Measurements from ENCODE around the gene NFKBIE. TPM values are rescaled to one million over a fixed set of nuclear protein-coding genes. Genes with fewer than 3 reads are reported as not detected.

NFKBIE gene
- total and polyA plus RNA-seq, 2 donors (not counting 1 experiment from before 2014, with no cell fraction given) = 46.5 to 90.0 TPM

GRCh38 chr6:44306710-44307109 lies 41.4 kb upstream of the NFKBIE start:
- Histone ChIP-seq H3K79me2 (ENCODE audit: control insufficient read depth, insufficient read depth, low read length) (peaks cover 5% of the 10 kb centered on the region), H3K9me3 (ENCODE audit: control extremely low read depth in 1 of 3, control insufficient read depth in 2 of 3, insufficient read depth in 1 of 3, low read length in 2 of 3) (no peaks in the 10 kb centered on the region), H2AFZ (ENCODE audit: insufficient read depth, low read depth, low read length, poor library complexity, severe bottlenecking) (no peak overlapping the region), H3K27ac (ENCODE audit: low read length in 2 of 2) (no peak overlapping the region), H3K4me1 (ENCODE audit: control insufficient read depth in 2 of 2, insufficient read depth in 2 of 2, low read length in 2 of 2) (no peaks in the 10 kb centered on the region), H3K9ac (ENCODE audit: low read length) (no peak overlapping the region), H3K4me2 (replicated peaks; ENCODE audit: low read depth, low read length, poor library complexity, severe bottlenecking) (no peak overlapping the region), H3K4me3 (ENCODE audit: control extremely low read depth in 1 of 5, extremely low read depth in 1 of 5, insufficient read depth in 1 of 5, low read depth in 2 of 5, low read length in 4 of 5) (no peak overlapping the region), H4K20me1 (ENCODE audit: control insufficient read depth, insufficient read depth, low read length, poor library complexity, severe bottlenecking) (no peaks in the 10 kb centered on the region), H3K36me3 (replicated peaks in 1 of 2; ENCODE audit: control extremely low read depth in 1 of 2, control insufficient read depth in 1 of 2, extremely low read depth in 1 of 2, insufficient read depth in 2 of 2, low read length in 1 of 2) (peaks cover 0 to 80% of the 10 kb centered on the region in 2 experiments), H3K27me3 (replicated peaks in 1 of 4; ENCODE audit: control extremely low read depth in 1 of 4, control insufficient read depth in 3 of 4, insufficient read depth in 4 of 4, low read length in 3 of 4) (no peaks in the 10 kb centered on the region)
- H3K27me3 Mint-ChIP-seq = no peaks in the 10 kb centered on the region
- H3K27ac Mint-ChIP-seq = no peak overlapping the region
- ATAC-seq (ENCODE audit: low read depth) (no peak), DNase-seq (no peak)
- WGBS (ENCODE audit: insufficient coverage) = 96% methylated on average over 6 of the region's 8 CpGs
- H3K4me1 Mint-ChIP-seq = peaks cover 3% of the 10 kb centered on the region
- intact Hi-C loops (cut with micrococcal nuclease) = no loop called here
- H3K9me3 Mint-ChIP-seq (ENCODE audit: insufficient read depth) = no peaks in the 10 kb centered on the region
- TF ChIP-seq CTCF (IDR thresholded peaks at IDR 0.05) (no peak), EZH2 (IDR thresholded peaks at IDR 0.05; ENCODE audit: borderline replicate concordance, insufficient read depth, low read depth, low read length, poor library complexity, severe bottlenecking) (no peak)
- CTCF ChIA-PET = interaction anchor here (1.1 to 9.6 kb wide), 4 partner anchors 11 to 210 kb away, joined by 4 to 107 read pairs (median 18); partner anchors contain the start of gene TMEM151B
- H3K4me3 Mint-ChIP-seq = no peak overlapping the region
- POLR2A ChIA-PET = interaction anchor here (1.3 kb wide), 1 partner anchor 60 kb away, joined by 3 read pairs; the partner anchor contains the start of gene HSP90AB1

GRCh38 chr6:44305200-44305725 lies 39.9 kb upstream of the NFKBIE start:
- Histone ChIP-seq H3K4me2 (replicated peaks; ENCODE audit: low read depth, low read length, poor library complexity, severe bottlenecking) (no peak overlapping the region), H3K27me3 (replicated peaks in 1 of 4; ENCODE audit: control extremely low read depth in 1 of 4, control insufficient read depth in 3 of 4, insufficient read depth in 4 of 4, low read length in 3 of 4) (no peaks in the 10 kb centered on the region), H3K4me1 (ENCODE audit: control insufficient read depth in 2 of 2, insufficient read depth in 2 of 2, low read length in 2 of 2) (no peaks in the 10 kb centered on the region), H3K9ac (ENCODE audit: low read length) (no peak overlapping the region), H4K20me1 (ENCODE audit: control insufficient read depth, insufficient read depth, low read length, poor library complexity, severe bottlenecking) (no peaks in the 10 kb centered on the region), H3K36me3 (replicated peaks in 1 of 2; ENCODE audit: control extremely low read depth in 1 of 2, control insufficient read depth in 1 of 2, extremely low read depth in 1 of 2, insufficient read depth in 2 of 2, low read length in 1 of 2) (peaks cover 0 to 75% of the 10 kb centered on the region in 2 experiments), H3K27ac (ENCODE audit: low read length in 2 of 2) (no peak overlapping the region), H3K79me2 (ENCODE audit: control insufficient read depth, insufficient read depth, low read length) (no peaks in the 10 kb centered on the region), H2AFZ (ENCODE audit: insufficient read depth, low read depth, low read length, poor library complexity, severe bottlenecking) (no peak overlapping the region), H3K9me3 (ENCODE audit: control extremely low read depth in 1 of 3, control insufficient read depth in 2 of 3, insufficient read depth in 1 of 3, low read length in 2 of 3) (no peaks in the 10 kb centered on the region), H3K4me3 (ENCODE audit: control extremely low read depth in 1 of 5, extremely low read depth in 1 of 5, insufficient read depth in 1 of 5, low read depth in 2 of 5, low read length in 4 of 5) (no peak overlapping the region)
- ATAC-seq (ENCODE audit: low read depth) (no peak), DNase-seq (no peak)
- Mint-ChIP-seq H3K9me3 (ENCODE audit: insufficient read depth) (no peaks in the 10 kb centered on the region), H3K27ac (no peak overlapping the region), H3K27me3 (no peaks in the 10 kb centered on the region), H3K4me3 (no peak overlapping the region), H3K4me1 (no peaks in the 10 kb centered on the region)
- ChIA-PET CTCF (interaction anchor here (0.7 to 9.6 kb wide), 21 partner anchors 8 to 210 kb away, joined by 3 to 107 read pairs (median 5); partner anchors contain the start of genes AARS2, HSP90AB1 and TMEM151B), POLR2A (interaction anchor here (1.1 to 1.3 kb wide), 2 partner anchors 58 to 303 kb away, joined by 3 to 7 read pairs; partner anchors contain the start of gene HSP90AB1)
- intact Hi-C loops (cut with micrococcal nuclease) = no loop called here
- TF ChIP-seq CTCF (IDR thresholded peaks at IDR 0.05) = no peak
- 95% methylated on average over 4 of the region's 5 CpGs for WGBS (ENCODE audit: insufficient coverage)
